Measurements from ENCODE around the gene MAGED2. TPM values are rescaled to one million over a fixed set of nuclear protein-coding genes. Genes with fewer than 3 reads are reported as not detected.
"Not testable (repeated sequence)": the region's sequence is repeated elsewhere in the genome, so short reads cannot be mapped to it uniquely, and the experiment has no call there.

The MAGED2 gene
- total and polyA plus RNA-seq, 12 donors: 55.1 to 130 (median 96.0) TPM

GRCh38 chrX:54788446-54788845, 19.1 kb upstream of the MAGED2 start:
- intact Hi-C loops (cut with DNase I): no loop called here
- H3K4me3 ChIP-seq: no peak overlapping the region
- peaks cover 0 to 18% (median 0%) of the 10 kb centered on the region in 7 donors for H3K27me3 ChIP-seq
- no peaks in the 10 kb centered on the region for H3K4me1 ChIP-seq
- no peaks in the 10 kb centered on the region for H3K9me3 ChIP-seq
- ATAC-seq: no peak
- H3K36me3 ChIP-seq: no peaks in the 10 kb centered on the region
- TF ChIP-seq CTCF (IDR thresholded peaks at IDR 0.05): no peak
- no peak for DNase-seq
- 92 to 99% methylated on average over 9 of the region's 9 CpGs for WGBS, 2 donors
- H3K27ac ChIP-seq: no peak overlapping the region

GRCh38 chrX:54789405-54789804, 18.1 kb upstream of the MAGED2 start:
- H3K4me3 ChIP-seq; intact Hi-C loops (cut with DNase I); H3K27ac ChIP-seq; H3K9me3 ChIP-seq; ATAC-seq; H3K36me3 ChIP-seq; DNase-seq; H3K4me1 ChIP-seq: not testable (repeated sequence)
- peaks cover 0 to 22% (median 0%) of the 10 kb centered on the region in 7 donors for H3K27me3 ChIP-seq
- WGBS, 2 donors: 32 to 50% methylated on average over 4 of the region's 5 CpGs

GRCh38 chrX:54794028-54794427, 13.5 kb upstream of the MAGED2 start:
- ATAC-seq: peak in 4 of 8 donors; percentile 47 to 77 (median 56)
- TF ChIP-seq CTCF (IDR thresholded peaks at IDR 0.05): no peak
- 7 to 50% methylated on average over 1 of the region's 1 CpG for WGBS, 2 donors
- intact Hi-C loops (cut with DNase I): no loop called here
- DNase-seq: no peak
- Histone ChIP-seq H3K36me3 (no peaks in the 10 kb centered on the region), H3K9me3 (no peaks in the 10 kb centered on the region), H3K4me3 (no peak overlapping the region), H3K27ac (no peak overlapping the region), H3K27me3 (peaks cover 0 to 25% (median 0%) of the 10 kb centered on the region in 7 donors), H3K4me1 (no peaks in the 10 kb centered on the region)

GRCh38 chrX:54794795-54795194, 12.8 kb upstream of the MAGED2 start:
- no peak for TF ChIP-seq CTCF (IDR thresholded peaks at IDR 0.05)
- intact Hi-C loops (cut with DNase I): no loop called here
- peaks cover 0 to 25% (median 0%) of the 10 kb centered on the region in 7 donors for H3K27me3 ChIP-seq
- no peak for DNase-seq
- no peak overlapping the region for H3K27ac ChIP-seq
- no peaks in the 10 kb centered on the region for H3K4me1 ChIP-seq
- H3K36me3 ChIP-seq: no peaks in the 10 kb centered on the region
- no peak overlapping the region for H3K4me3 ChIP-seq
- no peak for ATAC-seq
- H3K9me3 ChIP-seq: no peaks in the 10 kb centered on the region
- WGBS, 2 donors: 73 to 79% methylated on average over 4 of the region's 4 CpGs

GRCh38 chrX:54798137-54798536, 9.4 kb upstream of the MAGED2 start, which contains the start of gene ITIH6:
ITIH6 (minus strand) TSS chrX:54798255; CDS start chrX:54798210, 45 bp downstream.
- Histone ChIP-seq H3K4me1 (no peaks in the 10 kb centered on the region), H3K27ac (no peak within 1 kb of the TSS), H3K36me3 (no peaks in the 10 kb centered on the region), H3K4me3 (no peak within 1 kb of the TSS), H3K27me3 (peaks cover 0 to 18% (median 0%) of the 10 kb centered on the region in 7 donors), H3K9me3 (no peaks in the 10 kb centered on the region)
- DNase-seq: no peak
- WGBS, 2 donors: 69 to 86% methylated on average over 2 of the region's 2 CpGs
- no peak for TF ChIP-seq CTCF (IDR thresholded peaks at IDR 0.05)
- intact Hi-C loops (cut with DNase I): no loop called here
- ATAC-seq: no peak

Measured in heart right ventricle (tissue), 16 donors.